ENCODE measurements around the gene CTTNBP2NL.
"Not testable (repeated sequence)": the region's sequence is repeated elsewhere in the genome, so short reads cannot be mapped to it uniquely, and the experiment has no call there.

CTTNBP2NL gene

GRCh38 chr1:112387807-112388206 is 8.2 kb upstream of the CTTNBP2NL start:
- no peak for DNase-seq

GRCh38 chr1:112388436-112388835 is 7.6 kb upstream of the CTTNBP2NL start:
- DNase-seq, result no peak

- DNase-seq, result no peak
These were observed 6.3 kb upstream of the CTTNBP2NL start for GRCh38 chr1:112389689-112390088.

DNA sequence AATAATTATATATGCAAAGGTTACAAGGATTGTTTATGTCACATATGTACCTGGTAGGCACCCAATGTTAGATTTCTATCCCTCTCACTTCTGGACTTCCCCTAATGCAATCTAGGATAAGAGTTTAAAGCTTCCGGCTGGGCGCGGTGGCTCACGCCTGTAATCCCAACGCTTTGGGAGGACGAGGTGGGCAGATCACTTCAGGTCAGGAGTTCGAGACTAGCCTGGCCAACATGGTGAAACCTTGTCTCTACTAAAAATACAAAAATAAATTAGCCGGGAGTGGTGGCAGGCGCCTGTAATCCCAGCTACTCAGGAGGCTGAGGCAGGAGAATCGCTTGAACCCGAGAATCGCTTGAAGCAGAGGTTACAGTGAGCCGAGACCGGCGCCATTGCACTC is 5.7 kb upstream of the CTTNBP2NL start:
- DNase-seq, result not testable (repeated sequence)

DNA sequence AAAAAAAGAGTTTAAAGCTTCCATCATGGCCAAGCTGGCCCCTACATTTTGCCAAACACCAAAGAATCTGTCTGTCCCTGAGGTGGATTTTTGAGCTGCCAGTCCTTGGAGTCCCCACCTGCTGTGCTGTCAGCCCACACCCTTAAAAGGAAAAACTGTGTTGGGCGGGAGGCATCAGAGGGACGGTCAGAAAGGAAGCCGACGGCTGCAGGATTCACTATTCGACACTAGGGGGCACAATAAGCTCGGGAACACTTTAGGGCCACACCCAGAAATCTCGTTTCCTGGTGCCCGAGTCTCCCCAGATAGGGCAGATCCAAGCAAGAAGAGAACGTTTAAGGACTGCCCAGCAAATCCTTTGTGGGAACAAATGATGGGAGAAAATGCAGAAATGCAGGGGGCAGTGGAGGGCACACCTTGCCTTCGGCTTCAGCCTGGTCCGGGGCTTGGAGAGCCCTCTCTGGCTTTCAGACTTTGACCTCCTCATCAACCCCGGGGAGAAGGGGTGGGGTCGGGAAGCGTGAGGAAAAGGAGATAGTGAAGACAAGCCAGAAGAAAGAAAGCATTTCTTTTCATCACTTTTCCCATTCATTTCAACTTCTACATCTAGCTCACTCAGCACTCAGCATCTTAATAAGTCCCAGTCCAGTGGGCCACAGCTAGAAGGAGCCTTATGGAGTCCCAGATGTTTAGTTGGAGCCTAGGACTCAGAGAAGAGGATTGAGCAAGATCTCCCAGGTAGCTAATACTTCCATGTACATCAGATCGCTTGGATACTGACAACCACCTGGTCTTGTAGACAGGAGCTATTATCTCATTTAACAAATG is 5.0 kb upstream of the CTTNBP2NL start:
- peak; percentile 76 to 83 for DNase-seq

DNA sequence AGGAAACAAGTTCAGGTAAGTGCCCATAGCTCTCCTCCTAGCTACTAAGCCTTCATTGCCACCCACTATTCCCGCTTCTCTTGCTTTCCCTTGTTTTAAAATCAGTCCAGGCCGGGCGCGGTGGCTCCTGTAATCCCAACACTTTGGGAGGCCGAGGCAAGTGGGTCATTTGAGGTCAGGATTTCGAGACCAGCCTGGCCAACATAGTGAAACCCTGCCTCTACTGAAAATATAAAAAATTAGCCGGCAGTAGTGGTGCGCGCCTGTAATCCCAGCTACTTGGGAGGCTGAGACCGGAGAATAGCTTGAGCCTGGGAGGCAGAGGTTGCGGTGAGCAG is 4.4 kb upstream of the CTTNBP2NL start:
- DNase-seq, result no peak

- DNase-seq, result no peak
These were observed 2.4 kb upstream of the CTTNBP2NL start for GRCh38 chr1:112393631-112393974.

- DNase-seq, result no peak
These were observed 1.3 kb upstream of the CTTNBP2NL start for GRCh38 chr1:112394743-112395062.

- no peak for DNase-seq
These were observed 676 bp upstream of the CTTNBP2NL start for GRCh38 chr1:112395256-112395820.

DNA sequence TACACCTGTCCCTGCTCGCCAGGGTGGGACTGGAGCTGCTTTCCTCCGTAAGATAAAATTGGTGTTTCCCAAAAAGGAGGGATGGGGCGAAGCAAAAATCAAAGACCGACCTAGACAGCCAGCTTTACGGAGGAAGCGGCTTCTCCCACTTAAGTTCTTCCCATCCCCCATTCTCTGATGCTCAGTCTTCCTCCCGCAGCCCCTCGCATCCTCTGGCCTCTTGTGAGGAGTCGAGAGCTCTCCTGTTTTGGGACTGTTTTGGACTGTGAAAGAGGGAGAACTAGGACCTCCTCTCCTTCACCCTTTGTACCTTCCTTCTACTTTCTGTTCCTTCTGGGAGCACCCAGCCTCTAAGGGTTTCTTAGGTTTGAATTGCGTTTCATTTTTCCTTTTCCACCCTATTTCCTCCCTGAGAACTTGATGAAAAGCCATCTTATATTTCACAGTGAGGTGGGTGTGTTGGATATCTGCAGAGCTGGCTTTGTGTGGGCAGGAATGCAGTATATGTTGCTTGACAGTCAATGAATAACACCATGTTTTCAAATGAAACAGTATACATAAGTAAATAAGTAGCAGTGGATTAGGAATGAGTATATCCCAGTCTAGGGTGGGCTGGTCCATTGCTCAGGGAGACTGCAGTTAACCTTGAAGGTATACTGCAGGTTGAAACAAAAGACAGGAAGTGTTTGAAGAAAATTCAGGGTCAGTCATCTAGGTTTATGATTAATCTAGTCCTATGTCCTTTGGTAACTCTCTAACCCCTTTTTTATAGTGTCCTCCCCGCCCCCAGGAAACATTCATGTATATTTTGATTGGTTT is 848 bp downstream of the CTTNBP2NL start:
- no peak for DNase-seq

- no peak for DNase-seq
These were observed 1.8 kb downstream of the CTTNBP2NL start for GRCh38 chr1:112397841-112398240.

DNA sequence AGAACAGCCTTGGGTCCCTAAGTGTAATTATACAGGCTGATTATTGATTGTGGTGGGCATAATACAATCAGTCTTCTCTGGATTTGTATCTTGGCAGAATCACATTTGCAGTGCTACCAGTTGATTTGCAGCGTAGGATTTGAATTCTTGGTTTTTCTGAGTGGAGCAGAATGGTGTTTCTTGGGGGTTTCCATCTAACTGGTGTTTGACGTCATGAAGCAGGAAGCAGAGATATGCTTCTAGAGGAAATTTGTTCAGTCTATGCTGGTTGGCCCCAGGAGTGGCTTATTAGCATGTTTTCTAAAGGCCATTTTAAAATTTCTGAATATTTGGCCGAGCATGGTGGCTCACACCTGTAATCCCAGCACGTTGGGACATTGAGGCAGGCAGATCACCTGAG is 3.4 kb downstream of the CTTNBP2NL start:
- DNase-seq, result no peak

DNA sequence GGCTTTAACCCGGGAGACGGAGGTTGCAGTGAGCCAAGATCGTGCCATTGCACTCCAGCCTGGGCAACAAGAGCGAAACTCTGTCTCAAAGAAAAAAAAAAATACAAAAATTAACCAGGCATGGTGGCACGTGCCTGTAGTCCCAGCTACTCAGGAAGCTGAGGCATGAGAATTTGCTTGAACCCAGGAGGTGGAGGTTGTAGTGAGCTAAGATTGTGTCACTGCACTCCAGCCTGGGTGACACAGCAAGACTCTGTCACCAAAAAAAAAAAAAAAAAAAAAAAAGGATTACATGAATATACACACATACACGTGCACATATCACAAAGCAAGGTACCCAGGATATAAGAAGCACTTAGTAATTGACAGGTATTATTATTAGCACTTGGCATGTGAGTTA is 4.7 kb downstream of the CTTNBP2NL start:
- not testable (repeated sequence) for DNase-seq

GRCh38 chr1:112402682-112403643 is 6.9 kb downstream of the CTTNBP2NL start:
- no peak for DNase-seq

GRCh38 chr1:112406771-112407170 is 10.8 kb downstream of the CTTNBP2NL start:
- DNase-seq, result no peak

DNA sequence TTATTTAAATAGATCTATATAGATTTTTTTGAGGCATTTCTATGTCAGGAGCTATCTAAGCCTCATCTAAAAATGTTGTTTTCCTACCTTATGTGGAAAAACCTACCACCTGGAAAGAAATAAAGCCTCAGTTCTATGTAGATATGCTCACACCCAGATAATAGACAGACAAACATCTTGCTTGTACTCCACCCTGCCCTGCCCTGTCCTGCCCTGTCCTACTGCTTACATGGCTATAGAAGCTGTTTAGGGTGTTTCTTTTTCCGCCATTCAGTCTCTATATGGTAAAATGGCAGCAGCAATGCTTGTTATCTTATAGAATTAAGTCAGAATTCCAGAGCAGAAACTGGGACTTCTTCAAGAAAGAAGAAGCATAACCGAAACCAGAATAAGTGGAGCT is 13.4 kb downstream of the CTTNBP2NL start:
- DNase-seq, result no peak

GRCh38 chr1:112410673-112411072 is 14.7 kb downstream of the CTTNBP2NL start:
- DNase-seq, result no peak

DNA sequence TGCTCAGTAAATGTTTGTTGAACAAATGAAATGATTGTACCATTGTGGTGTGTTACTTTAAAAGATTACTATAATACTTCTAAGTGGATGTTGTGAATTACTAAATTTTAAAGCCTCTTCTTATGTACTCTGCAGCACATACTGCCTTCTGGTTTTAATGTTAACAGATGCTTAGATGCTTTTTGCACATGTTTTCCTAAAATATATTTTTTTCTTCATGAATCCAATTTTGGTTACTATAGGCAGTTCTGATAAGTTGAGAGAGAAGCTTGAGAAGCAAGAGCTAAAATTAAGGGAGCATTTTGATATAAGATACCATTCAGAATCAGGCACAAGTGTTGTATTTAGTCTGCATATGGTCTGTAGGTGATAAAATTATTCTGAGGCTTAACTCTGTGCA is 21.3 kb downstream of the CTTNBP2NL start:
- DNase-seq, result no peak

DNA sequence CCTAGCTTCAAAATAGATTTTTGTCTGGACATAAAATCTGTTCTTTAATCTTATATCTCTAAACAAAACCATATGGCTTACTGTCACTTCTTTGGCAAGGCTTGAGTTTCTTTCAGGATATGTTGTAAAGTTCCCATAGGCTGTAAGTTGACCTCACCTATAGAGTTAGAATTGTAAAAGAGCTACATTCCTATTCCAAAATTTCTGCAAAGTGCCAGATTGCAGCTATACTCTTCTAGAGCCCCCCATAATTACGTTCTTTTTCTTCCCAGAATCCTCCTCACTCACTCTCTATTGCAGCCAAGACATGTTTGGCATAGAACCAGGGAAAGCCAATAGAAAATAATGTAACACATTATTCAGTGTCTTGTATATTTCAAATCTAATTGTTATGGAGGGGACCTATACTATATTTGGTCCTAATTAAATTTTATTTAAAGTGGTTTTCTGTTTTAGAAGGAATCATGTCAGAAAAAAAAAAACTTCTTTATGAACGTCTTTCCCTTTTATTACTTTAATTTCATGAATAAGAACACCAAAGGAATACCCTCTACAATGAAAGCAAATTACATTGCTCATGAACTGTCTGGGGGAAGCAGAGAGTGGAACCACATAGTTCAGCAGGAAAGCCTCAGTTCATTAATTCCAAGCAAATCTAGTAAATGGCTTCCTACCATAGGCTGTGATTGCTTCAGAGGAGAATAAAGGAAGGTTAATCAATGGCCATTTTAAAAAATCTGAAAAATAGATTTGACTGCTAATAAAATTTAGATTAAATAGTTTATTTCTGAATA is 22.3 kb downstream of the CTTNBP2NL start:
- DNase-seq, result no peak

- no peak for DNase-seq
These were observed 27.2 kb downstream of the CTTNBP2NL start for GRCh38 chr1:112423207-112423606.

DNA sequence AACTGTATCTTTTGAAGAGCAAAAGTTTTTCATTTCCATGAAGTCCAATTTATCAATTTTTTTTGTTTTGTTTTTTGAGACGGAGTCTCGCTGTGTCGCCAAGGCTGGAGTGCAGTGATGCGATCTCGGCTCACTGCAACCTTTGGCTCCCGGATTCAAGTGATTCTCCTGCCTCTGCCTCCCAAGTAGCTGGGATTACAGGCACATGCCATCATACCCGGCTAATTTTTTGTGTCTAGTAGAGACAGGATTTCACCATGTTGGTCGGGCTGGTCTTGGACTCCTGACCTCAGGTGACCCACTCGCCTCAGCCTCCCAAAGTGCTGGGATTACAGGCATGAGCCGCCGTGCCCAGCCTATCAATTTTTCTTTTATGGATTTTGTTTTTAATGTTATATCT is 27.7 kb downstream of the CTTNBP2NL start:
- DNase-seq, result not testable (repeated sequence)

- DNase-seq, result no peak
These were observed 33.7 kb downstream of the CTTNBP2NL start for GRCh38 chr1:112429749-112430148.
